ENCODE results near the gene KRT7.
"Not testable (repeated sequence)": the region's sequence is repeated elsewhere in the genome, so short reads cannot be mapped to it uniquely, and the experiment has no call there.

The KRT7 gene

GRCh38 chr12:52229836-52230343 is 3.2 kb upstream of the KRT7 start:
- DNase-seq (ENCODE audit: low read depth) = no peak

GRCh38 chr12:52230364-52231281 is 2.4 kb upstream of the KRT7 start:
- DNase-seq (ENCODE audit: low read depth) = peak; percentile 65

GRCh38 chr12:52231305-52232202 is 1.5 kb upstream of the KRT7 start:
- no peak for DNase-seq (ENCODE audit: low read depth)

GRCh38 chr12:52232203-52232673 is 805 bp upstream of the KRT7 start:
- DNase-seq (ENCODE audit: low read depth) = no peak

- no peak for DNase-seq (ENCODE audit: low read depth)
These were observed 592 bp downstream of the KRT7 start for GRCh38 chr12:52233462-52234207.

GRCh38 chr12:52234223-52234810 is 1.3 kb downstream of the KRT7 start:
- no peak for DNase-seq (ENCODE audit: low read depth)

GRCh38 chr12:52235001-52235764 is 2.1 kb downstream of the KRT7 start:
- no peak for DNase-seq (ENCODE audit: low read depth)

- no peak for DNase-seq (ENCODE audit: low read depth)
These were observed 2.8 kb downstream of the KRT7 start for GRCh38 chr12:52235822-52236361.

GRCh38 chr12:52236386-52237050 is 3.5 kb downstream of the KRT7 start:
- no peak for DNase-seq (ENCODE audit: low read depth)

GRCh38 chr12:52238207-52238840 is 5.3 kb downstream of the KRT7 start:
- DNase-seq (ENCODE audit: low read depth) = no peak

GRCh38 chr12:52238916-52239646 is 6.0 kb downstream of the KRT7 start:
- no peak for DNase-seq (ENCODE audit: low read depth)

GRCh38 chr12:52239767-52240166 is 6.7 kb downstream of the KRT7 start:
- no peak for DNase-seq (ENCODE audit: low read depth)

- DNase-seq (ENCODE audit: low read depth) = not testable (repeated sequence)
These were observed 7.2 kb downstream of the KRT7 start for GRCh38 chr12:52240247-52240646.

- DNase-seq (ENCODE audit: low read depth) = no peak
These were observed 8.3 kb downstream of the KRT7 start for GRCh38 chr12:52241205-52241842.

GRCh38 chr12:52242442-52243258 is 9.6 kb downstream of the KRT7 start:
- DNase-seq (ENCODE audit: low read depth) = no peak

- no peak for DNase-seq (ENCODE audit: low read depth)
These were observed 10.3 kb downstream of the KRT7 start for GRCh38 chr12:52243259-52243855.
